ENCODE data around the gene SYNC. TPM values are rescaled to one million over a fixed set of nuclear protein-coding genes. Genes with fewer than 3 reads are reported as not detected.

Gene SYNC
- total and polyA plus RNA-seq, 10 of the 15 experiments (the other 5 are each of a cell fraction or from before 2014, with no cell fraction given) = 0.04 to 0.12 (median 0.05) TPM; not detected in 7

- ChIA-PET SMC1A (ENCODE audit: uncharacterized antibody, unreplicated experiment) (interaction anchor here (0.6 to 1.5 kb wide), 7 partner anchors 9 to 44 kb away, joined by 3 to 12 read pairs (median 4); no protein-coding TSS in a partner anchor), POLR2A (interaction anchor here (0.5 to 0.8 kb wide), 2 partner anchors 33 to 840 kb away, joined by 3 to 4 read pairs; no protein-coding TSS in a partner anchor), CTCF (interaction anchor here (0.7 to 1.8 kb wide), 12 partner anchors 8 to 229 kb away, joined by 3 to 15 read pairs (median 4); no protein-coding TSS in a partner anchor), RAD21 (ENCODE audit: unreplicated experiment) (interaction anchor here (1.1 to 2.0 kb wide), 2 partner anchors 24 to 37 kb away, joined by 4 to 14 read pairs; no protein-coding TSS in a partner anchor)
- no peaks in the 10 kb centered on the region for H3K9me3 ChIP-seq (replicated peaks; ENCODE audit: control insufficient read depth, insufficient read depth, low read length)
- H3K4me3 ChIP-seq = no peak overlapping the region
- no peaks in the 10 kb centered on the region; a peak in 1 of 4 replicates for H3K27me3 ChIP-seq (replicated peaks in 1 of 2; ENCODE audit: control insufficient read depth in 2 of 2, insufficient read depth in 2 of 2, low read length in 1 of 2)
- H3K36me3 ChIP-seq (ENCODE audit: control insufficient read depth in 2 of 2, insufficient read depth in 2 of 2, low read length in 1 of 2) = no peaks in the 10 kb centered on the region
- H3K4me1 ChIP-seq (ENCODE audit: control insufficient read depth, insufficient read depth, low read length) = peaks cover 6% of the 10 kb centered on the region
- WGBS (ENCODE audit: insufficient coverage, insufficient replicate concordance, low lambda C conversion rate, missing lambda C conversion rate) = 28% methylated on average over 4 of the region's 4 CpGs
- ATAC-seq (no peak), FAIRE-seq (no peak), DNase-seq (ENCODE audit: low read depth, low spot score) (no peak)
- no peak overlapping the region for H3K27ac ChIP-seq (ENCODE audit: control insufficient read depth, insufficient read depth)
- in situ Hi-C loops (cut with MboI) (no loop called here), intact Hi-C loops (cut with micrococcal nuclease; ENCODE audit: unreplicated experiment) (no loop called here)
- no peak for TF ChIP-seq CBX3 (IDR thresholded peaks at IDR 0.05; ENCODE audit: borderline replicate concordance, low read depth)
- TF ChIP-seq SMAD1 (IDR thresholded peaks at IDR 0.05; ENCODE audit: low read depth, partially characterized antibody) = no peak
- TF ChIP-seq HDAC6 (IDR thresholded peaks at IDR 0.05; ENCODE audit: unreplicated experiment) = no peak
- TF ChIP-seq E2F4 (IDR thresholded peaks at IDR 0.05; ENCODE audit: low read depth, low read length) = no peak
- TF ChIP-seq RAD21 (IDR thresholded peaks at IDR 0.05; ENCODE audit: insufficient read depth, low read depth, low read length) = no peak
- no peak for TF ChIP-seq RB1 (IDR thresholded peaks at IDR 0.05; ENCODE audit: borderline replicate concordance)
- TF ChIP-seq CREM (IDR thresholded peaks at IDR 0.05; ENCODE audit: low read depth) = no peak
- no peaks in the 10 kb centered on the region for H3K79me2 ChIP-seq (ENCODE audit: control insufficient read depth, insufficient read depth, low read length)
- H3K9ac ChIP-seq (ENCODE audit: control insufficient read depth, insufficient read depth, low read length) = no peak overlapping the region
- BruUV-seq (replicated peaks) = no TSS peak
- no peak overlapping the region for H3K4me2 ChIP-seq (ENCODE audit: control insufficient read depth, insufficient read depth)
- no peak overlapping the region for H2AFZ ChIP-seq (ENCODE audit: control insufficient read depth, low read depth, low read length)
- H4K20me1 ChIP-seq (ENCODE audit: control insufficient read depth, insufficient read depth) = no peaks in the 10 kb centered on the region
Observed at GRCh38 chr1:32749332-32749731, 46.8 kb upstream of the SYNC start.

Data from GM12878 (cell line).